GM21723 (cell line): ENCODE measurements around the gene PEX3.
A peak's percentile ranks its signal among the peaks of the same experiment; 100 is the strongest.
"Not testable (repeated sequence)": the region's sequence is repeated elsewhere in the genome, so short reads cannot be mapped to it uniquely, and the experiment has no call there.

ENCODE experiments used
- ATAC-seq: cut with Tn5 transposase; IDR thresholded peaks from one replicate; pipeline ENCODE4 v1.9.1; 2021; ENCODE audit warnings: mild to moderate bottlenecking, moderate library complexity; ENCODE audit not compliant: unreplicated experiment

Gene PEX3

GRCh38 chr6:143506199-143506598 lies 55.6 kb downstream of the PEX3 start:
- no peak for ATAC-seq

- no peak for ATAC-seq
Measured at GRCh38 chr6:143506620-143507019, 56.0 kb downstream of the PEX3 start.

DNA sequence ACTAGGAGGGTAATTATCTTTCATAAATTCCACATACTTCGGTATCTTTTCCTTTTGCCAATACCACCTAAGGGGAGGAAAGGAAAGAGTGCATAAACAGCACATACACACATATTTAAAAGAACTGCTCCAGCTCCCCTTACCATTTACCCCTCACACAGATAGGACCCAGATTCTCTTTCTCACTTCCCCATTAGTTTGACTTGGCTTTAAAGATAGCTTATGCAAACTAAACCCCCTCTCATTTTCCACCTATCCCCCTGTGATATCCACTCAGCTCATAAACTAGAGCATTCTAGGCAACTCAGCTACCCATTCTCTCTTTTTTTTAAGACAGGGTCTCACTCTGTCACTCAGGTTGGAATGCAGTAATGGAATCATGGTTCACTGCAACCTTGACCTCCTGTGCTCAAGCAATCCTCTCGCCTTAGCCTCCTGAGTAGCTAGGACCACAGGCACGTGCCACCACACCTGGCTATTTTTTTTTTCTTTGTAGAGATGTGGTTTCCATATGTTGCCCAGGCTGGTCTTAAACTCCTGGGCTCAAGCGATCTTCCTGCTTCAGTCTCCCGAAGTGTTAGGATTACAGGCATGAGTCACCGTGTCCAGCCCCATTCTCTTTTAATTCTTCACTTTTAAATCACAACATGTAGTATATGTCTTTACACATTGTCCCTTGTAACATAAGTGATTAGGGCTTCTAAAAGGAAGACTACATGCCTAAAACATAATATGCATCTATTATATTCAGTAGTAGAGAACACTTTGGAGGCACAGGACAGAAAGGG lies 56.9 kb downstream of the PEX3 start:
- ATAC-seq = peak; percentile 46

DNA sequence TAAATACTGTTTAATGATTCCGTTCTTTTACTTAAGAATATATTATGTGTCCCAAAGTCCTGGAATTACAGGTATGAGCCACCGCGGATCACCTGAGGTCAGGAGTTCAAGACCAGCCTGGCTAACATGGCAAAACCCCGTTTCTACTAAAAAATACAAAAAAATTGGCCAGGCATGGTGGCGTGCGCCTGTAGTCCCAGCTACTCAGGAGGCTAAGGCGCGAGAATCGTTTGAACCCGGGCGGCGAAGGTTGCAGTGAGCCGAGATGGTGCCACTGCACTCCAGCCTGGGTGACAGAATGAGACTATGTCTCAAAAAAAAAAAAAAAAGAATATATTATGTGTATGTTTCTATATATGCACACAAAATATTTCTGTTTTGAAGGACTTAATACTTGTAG lies 59.7 kb downstream of the PEX3 start:
- ATAC-seq = not testable (repeated sequence)

DNA sequence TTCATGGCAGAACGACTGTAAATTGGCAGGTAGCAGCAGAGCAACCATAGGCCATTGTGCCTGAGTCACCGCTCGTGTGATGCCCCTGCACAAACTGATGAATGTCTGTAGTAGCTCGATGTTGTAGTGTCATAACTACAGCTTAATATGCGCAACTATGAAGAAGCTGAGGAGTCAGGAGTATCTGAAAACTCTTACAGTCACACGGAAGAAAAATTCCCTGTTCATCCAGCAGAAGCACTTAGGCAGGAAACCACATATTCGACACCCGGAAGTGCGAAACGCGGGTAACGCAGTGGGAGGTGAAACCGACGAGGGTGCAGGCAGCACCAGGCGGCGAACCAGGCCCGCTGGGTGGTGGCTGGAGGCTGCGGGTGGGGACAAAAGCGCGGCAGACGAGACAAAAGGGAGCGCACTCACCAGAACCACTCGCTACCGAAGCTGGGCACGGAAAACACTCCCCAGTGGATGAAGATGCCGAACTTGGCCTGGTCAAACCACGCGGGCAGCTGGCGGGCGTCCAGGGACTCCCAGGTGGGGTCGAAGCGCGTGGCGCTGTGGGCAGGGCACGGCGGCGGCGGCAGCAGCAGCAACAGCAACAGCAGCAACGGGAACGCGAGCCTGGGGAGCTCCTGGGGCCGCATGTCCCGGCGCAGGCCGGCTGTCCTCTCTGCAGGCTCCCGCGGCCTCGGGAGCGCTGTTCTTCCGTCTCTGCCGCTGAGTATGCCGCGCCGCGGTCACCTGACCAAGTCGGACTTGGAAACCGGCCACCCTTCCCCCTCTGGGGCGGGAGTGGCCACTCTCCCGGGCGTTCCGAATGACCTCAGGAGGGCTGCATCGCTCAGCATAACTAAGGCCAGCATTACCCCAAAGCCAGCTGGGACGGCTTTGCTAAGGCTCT lies 60.6 kb downstream of the PEX3 start, which contains the start of gene FUCA2:
Gene FUCA2 (minus strand): TSS at position 730 of the 901 bp plus-strand sequence. CDS start 86 bp downstream, at position 644.
- peak; percentile 73 for ATAC-seq

- peak; percentile 30 for ATAC-seq
Measured at GRCh38 chr6:143513410-143513809, 62.8 kb downstream of the PEX3 start.

DNA sequence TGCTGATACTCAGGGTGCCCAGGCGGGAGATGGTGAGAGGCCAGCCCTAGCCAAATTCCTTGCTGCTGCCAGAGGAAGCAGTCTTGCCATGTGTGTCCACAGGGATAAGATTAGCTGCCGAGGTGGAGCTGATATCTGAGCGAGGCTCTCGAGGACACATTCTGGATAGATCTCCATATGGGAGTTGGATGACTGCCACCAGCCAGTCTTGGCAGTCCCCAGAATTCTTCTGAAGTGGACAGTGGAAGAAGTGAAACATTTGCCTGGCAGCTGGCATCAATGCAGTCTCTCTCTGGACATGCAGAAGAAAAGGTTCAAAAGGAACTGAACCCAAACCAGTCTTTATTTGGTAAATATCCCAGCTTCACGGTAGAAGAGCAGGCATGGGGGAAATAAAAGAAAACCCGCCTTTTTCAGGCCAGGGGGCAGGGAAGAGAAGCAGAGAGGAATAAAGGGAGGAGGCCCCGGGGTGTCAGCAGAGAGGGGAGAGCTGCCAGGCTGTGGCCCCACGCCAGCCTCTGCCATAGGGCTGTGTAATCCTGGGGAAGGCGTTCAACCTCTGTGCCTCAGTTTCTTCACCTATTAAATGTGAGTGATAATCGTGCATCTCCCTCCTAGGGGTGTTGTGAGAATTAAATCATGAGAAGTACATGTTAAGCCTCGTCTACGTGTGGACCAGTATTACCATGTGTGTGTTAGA lies 64.6 kb downstream of the PEX3 start:
- no peak for ATAC-seq

DNA sequence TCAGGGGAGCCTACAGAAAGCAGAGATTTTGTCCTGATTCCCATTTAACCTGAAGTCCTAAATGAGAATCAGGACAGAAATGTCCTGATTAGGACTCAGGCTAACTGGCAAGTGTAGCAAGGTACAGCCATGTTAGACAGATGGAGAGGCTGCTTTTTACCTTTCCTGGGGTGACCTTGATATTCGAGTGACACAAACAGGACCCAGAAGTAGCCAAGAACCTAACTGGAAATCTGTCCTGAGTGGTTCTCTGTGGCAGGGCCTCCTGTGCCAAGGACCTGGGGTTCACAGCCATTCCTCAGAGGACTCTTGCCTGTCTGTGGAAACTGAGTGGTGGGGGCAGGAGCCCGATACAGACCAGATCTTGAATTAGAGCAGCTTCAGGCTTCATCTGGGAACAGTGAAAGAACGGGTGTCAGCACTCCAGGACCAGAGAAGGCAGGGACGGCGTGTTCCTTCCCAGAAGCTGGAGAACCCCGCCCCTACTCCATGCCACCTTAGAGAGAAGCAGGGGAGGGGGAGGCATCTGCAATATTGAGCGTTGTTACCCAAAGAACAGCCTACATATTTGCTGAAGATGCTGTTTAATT lies 65.3 kb downstream of the PEX3 start:
- ATAC-seq = no peak

- no peak for ATAC-seq
Measured at GRCh38 chr6:143516690-143517446, 66.3 kb downstream of the PEX3 start.

- no peak for ATAC-seq
Measured at GRCh38 chr6:143517447-143517773, 66.8 kb downstream of the PEX3 start.

GRCh38 chr6:143522039-143522600 lies 71.5 kb downstream of the PEX3 start:
- ATAC-seq = no peak

GRCh38 chr6:143525356-143525755 lies 74.8 kb downstream of the PEX3 start:
- no peak for ATAC-seq

GRCh38 chr6:143527677-143528076 lies 77.1 kb downstream of the PEX3 start:
- ATAC-seq = no peak

DNA sequence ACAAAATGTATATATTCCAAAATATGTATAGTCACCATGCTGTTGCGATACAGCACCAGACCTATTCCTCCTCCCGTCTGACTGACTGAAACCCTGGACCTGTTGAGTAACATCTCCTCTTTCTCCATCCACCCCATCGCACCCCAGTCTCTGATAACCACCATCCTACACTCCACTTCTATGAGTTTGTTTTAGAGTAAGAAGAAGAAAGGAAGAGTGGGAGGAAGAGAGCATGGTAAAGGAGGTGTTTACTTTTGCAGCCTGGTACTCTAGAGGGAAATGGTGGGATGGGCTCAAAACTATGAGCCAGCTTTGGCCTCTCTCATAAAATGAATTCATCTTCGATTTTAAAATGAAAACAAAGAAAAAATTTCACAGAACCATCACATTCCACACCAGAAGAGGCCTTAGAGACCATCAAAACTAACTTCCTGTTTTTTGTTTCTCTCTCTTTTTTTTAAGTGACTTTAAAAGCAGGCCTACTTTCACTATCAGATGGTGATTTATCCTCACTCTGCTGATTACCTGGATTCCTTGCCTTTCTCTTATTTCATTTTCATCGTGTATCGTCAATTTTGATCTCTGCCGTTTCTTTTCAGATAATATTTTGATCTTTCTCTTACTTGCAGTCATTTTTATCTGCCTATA lies 77.7 kb downstream of the PEX3 start:
- peak; percentile 90 for ATAC-seq

DNA sequence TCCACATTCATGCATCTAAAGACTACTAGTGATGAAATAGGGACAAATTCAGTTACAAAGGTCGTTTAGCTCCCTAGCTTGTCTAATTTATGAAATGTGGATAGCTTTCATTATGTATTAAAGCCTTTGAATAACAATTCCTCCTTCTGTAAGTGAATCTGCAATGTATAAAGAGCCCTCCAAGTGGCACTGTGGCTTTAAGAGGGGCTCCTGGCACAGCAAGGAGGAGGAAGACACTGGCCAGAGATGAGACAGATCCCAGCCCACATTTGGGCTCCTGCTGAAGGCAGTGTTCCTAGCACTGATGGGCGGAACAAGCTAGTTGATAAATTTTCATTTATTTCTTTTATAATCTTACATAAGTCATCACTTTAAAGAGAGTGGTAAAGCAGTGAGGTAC lies 78.5 kb downstream of the PEX3 start:
- ATAC-seq = no peak

DNA sequence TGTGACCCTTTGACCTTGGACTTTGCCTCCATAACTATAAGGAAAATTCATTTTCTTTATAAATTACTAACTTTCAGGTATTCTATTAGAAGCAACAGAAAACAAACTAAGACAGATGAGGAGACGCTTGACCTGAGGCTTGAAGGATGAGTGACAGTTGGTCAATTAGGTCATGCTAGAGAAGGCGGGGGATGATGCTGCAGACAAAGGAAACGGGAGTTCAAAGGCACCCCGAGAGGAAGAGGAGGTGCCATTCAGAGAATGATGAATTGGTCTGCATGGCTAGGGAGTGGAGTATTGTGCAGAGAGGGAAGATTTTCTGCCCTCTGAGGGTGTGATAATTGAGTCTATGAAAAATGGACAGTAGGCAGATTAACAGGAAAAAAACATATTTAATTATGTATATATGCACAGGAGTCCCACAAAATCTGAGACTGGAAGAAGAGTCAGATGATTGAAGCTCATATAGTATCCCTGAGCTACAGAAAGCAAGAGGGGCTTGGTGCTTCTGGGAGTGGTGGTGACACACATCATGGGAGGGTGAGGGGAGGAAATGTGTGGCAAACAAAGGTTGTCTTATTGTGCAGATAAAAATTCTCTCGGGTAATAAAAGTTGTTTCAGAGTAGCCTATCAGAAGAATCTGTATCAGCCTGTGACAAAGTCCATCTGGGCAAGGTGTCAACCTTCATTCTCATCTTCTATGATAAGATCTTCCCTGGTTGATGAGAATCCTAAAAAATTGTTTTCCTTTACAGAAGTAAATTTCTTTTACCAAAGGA lies 81.3 kb downstream of the PEX3 start:
- no peak for ATAC-seq

DNA sequence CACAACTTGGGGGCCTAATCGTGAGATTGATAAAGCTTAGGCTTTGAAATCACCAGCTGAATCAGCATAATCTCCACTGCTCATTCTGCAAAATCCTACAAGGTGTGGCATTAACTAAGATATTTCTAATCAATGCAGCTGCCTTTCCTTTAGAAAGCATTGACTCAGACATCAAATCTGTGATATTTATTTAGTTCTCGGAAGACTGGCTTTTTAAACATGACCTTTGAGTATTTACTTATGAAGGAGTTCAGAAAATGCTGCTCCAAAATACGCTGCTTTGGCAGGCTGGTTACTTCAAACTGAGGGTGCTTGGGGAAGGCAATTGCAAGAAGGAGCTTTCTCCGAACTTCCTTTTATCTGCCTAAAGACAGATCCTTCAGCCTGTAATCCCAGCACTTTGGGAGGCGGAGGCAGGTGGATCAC lies 84.6 kb downstream of the PEX3 start:
- ATAC-seq = no peak

DNA sequence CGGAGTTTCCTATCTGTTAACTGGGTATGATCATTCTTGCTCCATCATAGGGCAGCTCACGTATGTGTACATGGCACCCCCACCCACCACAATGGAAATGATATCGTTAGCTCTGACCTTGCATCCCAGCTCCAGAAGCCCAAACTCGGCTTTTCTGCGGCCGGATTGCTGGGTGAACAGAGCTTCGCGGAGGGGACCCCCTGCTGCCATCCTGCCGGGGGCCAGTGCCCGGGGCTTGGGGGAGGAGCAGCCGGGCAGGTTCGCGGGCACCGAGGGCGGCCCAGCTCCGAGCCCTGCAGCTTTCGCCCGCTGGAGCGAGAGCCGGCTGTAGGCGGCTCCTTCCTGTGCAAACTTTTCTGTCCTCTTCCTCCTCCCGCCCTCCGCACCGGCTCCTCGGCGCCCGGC lies 85.9 kb downstream of the PEX3 start:
- ATAC-seq = peak; percentile 74
